Activated T-helper 9 cell treated with anti-CD3 and anti-CD28 coated beads, Interleukin-2, amount 50 U/mL, for 16 hours (primary cell): ENCODE measurements around the gene VOPP1.

ENCODE experiments used
- DNase-seq: peaks from one replicate; pipeline ENCODE4 v3.0.0-alpha.2; 2020; ENCODE audit warnings: low read depth

VOPP1 gene

DNA sequence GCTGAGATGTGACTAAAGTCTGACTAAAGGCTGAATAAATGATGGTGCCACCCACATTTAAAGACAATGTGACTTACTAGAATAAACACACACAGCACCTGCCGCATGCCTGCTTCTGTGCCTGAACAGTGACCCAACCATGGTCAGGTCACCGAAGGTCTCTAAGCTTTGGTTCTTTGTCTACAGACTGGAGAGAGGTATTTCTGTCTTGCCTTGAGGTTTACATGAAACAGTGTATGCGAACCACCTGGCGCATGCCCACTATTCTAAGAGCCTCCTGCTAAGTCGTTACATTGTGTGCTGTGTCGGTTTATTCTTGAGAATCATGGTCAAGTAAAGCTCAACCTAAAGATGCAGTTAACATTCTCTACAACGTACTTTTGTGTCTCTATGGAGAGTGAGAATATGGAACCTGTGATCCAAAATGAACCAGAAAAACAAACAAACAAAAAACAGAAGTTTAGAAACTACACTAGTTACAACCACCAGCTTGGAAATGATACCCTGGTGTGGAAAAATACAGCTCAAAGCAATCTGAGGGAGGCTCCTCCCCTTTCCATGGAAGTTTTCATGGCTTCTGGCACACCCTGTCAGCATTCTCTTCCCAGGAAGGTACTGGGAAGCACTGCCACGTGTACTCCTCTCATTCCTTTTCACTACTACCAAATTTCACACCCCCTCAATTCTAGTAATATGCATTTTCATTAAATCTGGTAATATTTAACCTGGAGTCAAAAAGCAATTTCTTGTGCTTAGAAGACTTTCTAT lies 40.0 kb downstream of the VOPP1 start:
- no peak for DNase-seq

GRCh38 chr7:55531536-55531935 lies 40.8 kb downstream of the VOPP1 start:
- no peak for DNase-seq

- no peak for DNase-seq
These were observed 45.0 kb downstream of the VOPP1 start for GRCh38 chr7:55527307-55527706.

GRCh38 chr7:55526770-55527169 lies 45.5 kb downstream of the VOPP1 start:
- DNase-seq: no peak

DNA sequence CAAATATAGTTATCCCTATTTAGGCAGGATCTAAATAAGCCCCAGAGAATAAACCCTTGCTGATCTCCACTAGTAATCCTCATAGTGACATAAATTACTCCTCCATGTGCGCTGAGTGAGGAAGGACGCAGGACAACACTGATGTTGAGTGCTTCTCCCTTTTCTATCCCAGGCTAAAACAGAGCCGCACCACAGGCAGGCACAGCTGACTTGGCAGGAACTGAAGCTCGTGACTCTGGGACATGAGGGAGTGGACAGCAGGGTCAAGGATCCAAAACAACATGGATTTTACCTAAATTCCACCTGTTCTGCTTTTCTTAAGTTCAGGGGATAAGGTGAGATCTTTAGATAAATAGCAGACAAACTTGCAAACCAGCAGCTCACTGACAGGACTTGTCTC lies 46.0 kb downstream of the VOPP1 start:
- DNase-seq: no peak

DNA sequence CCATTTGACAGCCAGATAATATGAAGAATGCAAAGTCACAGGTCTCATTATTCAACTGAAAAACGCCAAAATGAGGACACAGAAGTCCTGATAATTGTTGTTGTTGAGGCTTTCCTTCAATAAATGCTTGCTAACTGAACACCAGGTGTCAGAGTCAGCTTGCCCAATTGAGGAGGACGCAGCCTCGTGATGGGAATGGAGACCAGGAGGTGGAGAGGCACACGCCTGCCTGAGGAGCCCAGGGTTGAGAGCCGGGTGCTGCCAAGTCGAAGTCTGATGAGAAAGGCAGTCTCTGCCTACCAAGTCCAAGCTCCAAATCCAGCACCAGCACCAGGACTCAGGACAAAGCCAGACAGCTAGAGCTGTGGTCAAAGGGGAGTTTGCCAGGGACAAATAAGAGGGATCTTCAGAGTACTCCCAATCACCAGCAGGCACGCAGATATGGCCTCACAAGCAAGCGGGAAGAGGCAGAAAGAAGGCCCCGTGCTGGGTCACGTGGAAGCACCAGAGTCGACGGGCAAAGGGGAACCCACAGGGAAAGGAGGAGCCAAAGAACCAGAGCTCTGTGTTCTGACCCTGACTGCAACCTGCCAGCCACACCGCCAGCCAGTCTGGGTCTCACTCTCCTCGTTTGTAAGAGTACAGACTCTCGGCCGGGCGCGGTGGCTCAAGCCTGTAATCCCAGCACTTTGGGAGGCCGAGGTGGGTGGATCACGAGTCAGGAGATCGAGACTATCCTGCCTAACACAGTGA lies 47.6 kb downstream of the VOPP1 start:
- DNase-seq: no peak

DNA sequence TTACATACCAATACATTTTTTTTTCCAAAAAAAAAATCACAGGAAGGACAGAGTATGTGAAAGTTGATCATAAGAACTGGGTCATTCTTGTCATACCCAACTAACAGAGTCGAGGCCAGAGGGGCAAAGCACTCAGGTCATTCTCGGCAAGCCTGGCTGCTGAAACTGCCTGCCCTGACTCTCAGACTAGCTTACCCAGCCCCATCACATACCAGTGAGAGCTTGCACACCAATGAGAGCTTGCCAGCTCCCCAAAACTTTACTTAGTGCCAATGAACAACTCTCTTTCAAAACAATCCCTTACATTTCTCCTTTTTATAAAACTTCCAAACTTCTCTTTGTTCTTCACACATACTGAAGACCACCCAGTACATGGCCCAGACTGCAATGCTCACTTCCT lies 48.9 kb downstream of the VOPP1 start:
- DNase-seq: no peak

GRCh38 chr7:55521917-55522902 lies 50.1 kb downstream of the VOPP1 start:
- DNase-seq: no peak

- DNase-seq: no peak
These were observed 50.8 kb downstream of the VOPP1 start for GRCh38 chr7:55521512-55521911.

GRCh38 chr7:55520426-55521140 lies 51.7 kb downstream of the VOPP1 start:
- DNase-seq: no peak

GRCh38 chr7:55518836-55519235 lies 53.5 kb downstream of the VOPP1 start:
- DNase-seq: no peak

GRCh38 chr7:55517936-55518689 lies 54.2 kb downstream of the VOPP1 start:
- DNase-seq: no peak

- peak; percentile 45 for DNase-seq
These were observed 55.1 kb downstream of the VOPP1 start for GRCh38 chr7:55517191-55517633.

DNA sequence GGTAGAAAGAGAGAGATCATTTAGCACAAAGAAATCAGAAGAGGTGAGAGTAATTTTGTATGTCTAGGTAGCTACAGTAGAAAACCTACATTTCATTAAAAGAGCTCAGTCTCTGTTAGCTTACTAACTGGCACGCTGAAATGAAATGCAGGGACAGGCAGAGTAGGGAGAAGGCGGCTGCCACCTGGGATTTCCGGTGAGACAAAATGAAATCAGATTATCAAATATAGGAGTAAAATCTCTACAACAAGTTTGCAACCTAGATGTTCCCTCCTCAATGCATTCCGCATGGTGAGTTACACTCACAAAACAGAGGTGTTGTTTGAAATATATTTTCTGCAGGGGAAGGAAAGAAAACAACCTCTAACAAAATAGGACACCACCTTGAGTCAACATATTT lies 55.9 kb downstream of the VOPP1 start:
- no peak for DNase-seq

DNA sequence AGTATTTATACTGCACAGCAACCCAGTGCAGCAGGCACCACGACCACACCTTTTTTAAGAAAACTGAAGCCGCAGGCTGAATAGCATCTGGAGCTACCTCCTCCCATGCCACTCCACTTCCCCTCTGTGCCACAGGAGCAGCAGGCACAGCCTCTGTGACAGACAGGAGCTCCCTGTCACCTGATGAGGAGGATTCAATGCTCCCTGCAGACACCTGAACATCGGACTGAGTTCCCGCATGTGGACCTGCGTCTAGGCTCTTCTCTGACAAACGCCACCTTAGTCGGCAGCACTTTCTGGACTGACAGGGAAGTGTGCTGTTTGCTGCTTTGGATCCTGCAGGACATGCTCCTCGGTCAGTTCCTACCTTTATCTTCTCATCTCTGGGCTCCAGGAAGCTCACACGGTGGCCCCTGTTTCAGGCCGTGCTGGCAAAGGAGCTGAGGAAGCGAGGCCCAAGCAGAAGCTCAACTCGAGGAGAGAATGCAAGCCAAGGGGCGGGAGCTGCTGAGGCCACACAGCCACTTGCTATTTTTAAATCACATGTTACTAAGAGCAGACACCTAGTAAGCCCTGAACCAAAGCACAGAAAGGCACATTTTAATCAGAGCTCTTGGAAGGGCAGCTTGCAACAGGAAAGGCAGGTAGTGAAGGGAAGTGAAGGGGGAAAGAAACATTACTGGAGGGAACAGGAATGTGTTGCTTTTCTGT lies 56.6 kb downstream of the VOPP1 start:
- no peak for DNase-seq

DNA sequence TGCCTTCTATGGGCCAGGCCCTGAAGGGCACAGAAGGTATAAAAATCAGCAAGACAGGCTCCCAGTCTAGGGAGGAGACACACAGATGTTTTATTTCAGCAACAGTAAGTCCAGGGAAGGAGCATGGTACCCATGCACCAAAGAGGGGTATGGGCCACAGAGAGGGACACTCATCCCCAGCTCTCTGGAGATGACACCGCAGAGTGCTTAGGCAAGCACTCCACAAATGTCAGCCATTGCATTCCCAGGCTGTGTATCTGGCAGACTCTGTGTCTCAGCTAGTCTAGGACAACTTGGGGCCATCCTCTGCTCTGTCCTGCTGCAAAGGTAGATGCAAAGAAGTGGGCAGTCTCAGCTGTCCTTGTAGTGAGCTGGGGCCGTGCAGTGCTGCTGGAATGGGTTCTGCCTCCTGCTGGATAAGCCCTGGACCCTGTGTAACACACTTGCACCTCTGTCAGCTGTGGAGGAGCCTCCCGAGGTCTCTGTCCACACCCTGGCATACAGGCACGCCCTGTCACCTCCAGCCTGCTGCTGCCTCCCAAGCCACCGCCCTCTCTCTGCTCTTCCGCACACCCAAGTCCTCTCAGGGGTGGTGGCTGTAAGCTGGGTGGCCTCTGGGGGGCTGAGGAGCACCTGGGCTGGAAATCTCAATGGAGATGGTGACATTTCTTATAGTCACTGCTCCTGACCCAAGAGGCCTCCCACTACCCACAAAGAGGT lies 57.6 kb downstream of the VOPP1 start:
- no peak for DNase-seq

GRCh38 chr7:55513868-55514267 lies 58.4 kb downstream of the VOPP1 start:
- DNase-seq: no peak

DNA sequence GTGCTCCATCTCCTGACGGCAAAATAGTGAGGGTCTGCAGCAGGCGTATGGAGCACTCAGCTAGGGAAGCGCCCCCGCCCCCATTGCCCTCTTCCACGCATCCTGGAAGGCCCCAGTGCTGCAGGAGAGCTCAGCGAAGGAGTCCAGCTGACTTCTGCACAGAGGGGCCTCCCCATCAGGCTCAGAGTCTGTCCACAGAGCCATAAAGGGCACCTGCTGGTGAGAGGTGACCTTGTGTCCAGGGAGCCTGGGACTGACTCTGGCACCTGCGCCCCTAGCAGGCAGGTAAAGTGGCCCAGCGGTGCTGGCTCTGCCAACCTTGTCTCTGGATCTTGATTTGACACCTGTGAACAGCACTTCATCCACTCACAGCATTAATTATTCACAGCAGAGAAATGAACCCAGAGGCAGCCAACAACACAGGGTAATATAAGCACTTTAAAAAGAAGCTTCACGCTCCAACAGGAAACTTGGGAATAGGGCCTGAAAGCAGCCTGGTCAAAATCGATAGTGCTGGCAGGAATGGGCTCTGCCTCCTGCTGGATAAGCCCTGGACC lies 59.6 kb downstream of the VOPP1 start:
- no peak for DNase-seq

- no peak for DNase-seq
These were observed 61.7 kb downstream of the VOPP1 start for GRCh38 chr7:55510621-55511020.
